WTC11 (cell line): ENCODE results near the gene PSMB11. TPM values are rescaled to one million over a fixed set of nuclear protein-coding genes. Genes with fewer than 3 reads are reported as not detected.

Source experiments
- ATAC-seq: fragments of 200-7000 bp; cut with Tn5 transposase; 2 replicates; pipeline ENCODE4 v1.10.0; 2021; ENCODE audit warnings: mild to moderate bottlenecking, moderate library complexity
- CTCF ChIA-PET: fragments of 300-600 bp; sonication (Branson Sonifier 250); formaldehyde crosslinking; loops from one replicate; lab custom pipeline; 2021; ENCODE audit warnings: antibody characterized with exemption; lab: Charles Lee
- POLR2A ChIA-PET: fragments of 350-600 bp; sonication (Branson Sonifier 250); formaldehyde crosslinking; loops from one replicate; lab custom pipeline; 2021; ENCODE audit warnings: antibody characterized with exemption; lab: Charles Lee
- DNase-seq: peaks from one replicate; pipeline ENCODE4 v3.0.0; 2021; ENCODE audit warnings: low spot score
- H3K27ac Mint-ChIP-seq: 2 replicates; pipeline ENCODE4 v1.8.0; 2021; ENCODE audit warnings: mixed read lengths
- H3K27me3 Mint-ChIP-seq: 2 replicates; pipeline ENCODE4 v1.8.0; 2021; ENCODE audit warnings: low read depth, mild to moderate bottlenecking, moderate library complexity, mixed read lengths
- H3K36me3 Mint-ChIP-seq: 2 replicates; pipeline ENCODE4 v1.8.0; 2021; ENCODE audit warnings: mixed read lengths
- H3K4me1 Mint-ChIP-seq: 2 replicates; pipeline ENCODE4 v1.8.0; 2022; ENCODE audit warnings: mixed read lengths
- H3K4me3 Mint-ChIP-seq: 2 replicates; pipeline ENCODE4 v1.8.0; 2021; ENCODE audit warnings: mild to moderate bottlenecking, moderate library complexity, mixed read lengths
- H3K9me3 Mint-ChIP-seq: 2 replicates; pipeline ENCODE4 v1.8.0; 2021; ENCODE audit warnings: mixed read lengths
- AFF4 ChIP-seq: sonication (generic); formaldehyde crosslinking; IDR thresholded peaks from 2 replicates; pipeline ENCODE4 v1.8.1; 2023; ENCODE audit warnings: mild to moderate bottlenecking, missing genetic modification reagents, borderline replicate concordance
- AR ChIP-seq: fragments of 250-450 bp; sonication (Bioruptor Pico); IDR thresholded peaks from 2 replicates; pipeline ENCODE4 v1.9.0; 2021; ENCODE audit warnings: mild to moderate bottlenecking
- ATF1 ChIP-seq: sonication (generic); formaldehyde crosslinking; IDR thresholded peaks from 2 replicates; pipeline ENCODE4 v1.8.1; 2023; ENCODE audit warnings: mild to moderate bottlenecking, moderate library complexity, missing genetic modification reagents
- EMX1 ChIP-seq: fragments of 250-450 bp; sonication (Bioruptor Pico); IDR thresholded peaks from 2 replicates; pipeline ENCODE4 v1.8.0; 2021; ENCODE audit warnings: mild to moderate bottlenecking
- ERG ChIP-seq: fragments of 250-450 bp; sonication (Bioruptor Pico); IDR thresholded peaks from 2 replicates; pipeline ENCODE4 v1.8.0; 2021; ENCODE audit warnings: mild to moderate bottlenecking
- FOXP1 ChIP-seq: sonication (generic); formaldehyde crosslinking; IDR thresholded peaks from 2 replicates; pipeline ENCODE4 v1.8.0; 2022; ENCODE audit warnings: missing genetic modification reagents, mild to moderate bottlenecking, moderate library complexity, borderline replicate concordance
- JUN ChIP-seq: sonication (generic); formaldehyde crosslinking; IDR thresholded peaks from 2 replicates; pipeline ENCODE4 v1.8.0; 2023; ENCODE audit warnings: mild to moderate bottlenecking, missing genetic modification reagents
- KAT7 ChIP-seq: sonication (generic); formaldehyde crosslinking; IDR thresholded peaks from 2 replicates; pipeline ENCODE4 v1.8.1; 2023; ENCODE audit warnings: missing genetic modification reagents, mild to moderate bottlenecking, borderline replicate concordance
- NR2C2 ChIP-seq: sonication (generic); formaldehyde crosslinking; IDR thresholded peaks from 2 replicates; pipeline ENCODE4 v1.8.0; 2022; ENCODE audit warnings: mild to moderate bottlenecking, missing genetic modification reagents
- PREB ChIP-seq: sonication (generic); formaldehyde crosslinking; IDR thresholded peaks from 2 replicates; pipeline ENCODE4 v1.8.1; 2022; ENCODE audit warnings: mild to moderate bottlenecking, missing genetic modification reagents, moderate library complexity, borderline replicate concordance
- RELA ChIP-seq: sonication (generic); formaldehyde crosslinking; IDR thresholded peaks from 2 replicates; pipeline ENCODE4 v1.8.1; 2022; ENCODE audit warnings: missing genetic modification reagents, mild to moderate bottlenecking, borderline replicate concordance
- SMAD4 ChIP-seq: sonication (generic); formaldehyde crosslinking; IDR thresholded peaks from 2 replicates; pipeline ENCODE4 v1.8.0; 2022; ENCODE audit warnings: mild to moderate bottlenecking, missing genetic modification reagents
- SOX15 ChIP-seq: fragments of 250-450 bp; sonication (Bioruptor Pico); IDR thresholded peaks from 2 replicates; pipeline ENCODE4 v1.9.0; 2021; ENCODE audit warnings: mild to moderate bottlenecking
- TP53 ChIP-seq: sonication (generic); formaldehyde crosslinking; IDR thresholded peaks from 2 replicates; pipeline ENCODE4 v1.8.1; 2023; ENCODE audit warnings: mild to moderate bottlenecking, missing genetic modification reagents
- ZMAT4 ChIP-seq: fragments of 250-450 bp; sonication (Bioruptor Pico); IDR thresholded peaks from 2 replicates; pipeline ENCODE4 v1.9.0; 2021; ENCODE audit warnings: mild to moderate bottlenecking
- ZNF423 ChIP-seq: fragments of 250-450 bp; sonication (Bioruptor Pico); IDR thresholded peaks from 2 replicates; pipeline ENCODE4 v2.1.2; 2022; ENCODE audit warnings: mild to moderate bottlenecking, moderate library complexity
- total RNA-seq: library from RNA; stranded (reverse); gene quantifications from 3 replicates; pipeline ENCODE4 v1.2.3, GENCODE V29; 2021

PSMB11 gene
- total RNA-seq, 1 experiment from 2014 or later, result not detected

- peaks cover 9% of the 10 kb centered on the region; the same call in 1 of the 2 replicates for H3K4me1 Mint-ChIP-seq
- 0 out of 2 replicates have a peak overlapping the region, but pooled peaks have one; percentile 3 for H3K27ac Mint-ChIP-seq
- CTCF ChIA-PET, result interaction anchor here (1.0 to 4.0 kb wide), 4 partner anchors 12 to 59 kb away, joined by 4 to 25 read pairs (median 10); no protein-coding TSS in a partner anchor
- POLR2A ChIA-PET, result no interaction called here
- peaks cover 3% of the 10 kb centered on the region for H3K36me3 Mint-ChIP-seq
- no peak overlapping the region for H3K4me3 Mint-ChIP-seq
- no peak for TF ChIP-seq FOXP1 (CRISPR knock-in tag)
- 0 out of 2 replicates have a peak, but pooled peaks have one; percentile 34 for TF ChIP-seq PREB (CRISPR knock-in tag)
- H3K9me3 Mint-ChIP-seq, result no peaks in the 10 kb centered on the region
- H3K27me3 Mint-ChIP-seq, result no peaks in the 10 kb centered on the region
- no peak for DNase-seq
- ATAC-seq, result no peak
Observed at GRCh38 chr14:23045419-23046357, 3.7 kb downstream of the PSMB11 start.

DNA sequence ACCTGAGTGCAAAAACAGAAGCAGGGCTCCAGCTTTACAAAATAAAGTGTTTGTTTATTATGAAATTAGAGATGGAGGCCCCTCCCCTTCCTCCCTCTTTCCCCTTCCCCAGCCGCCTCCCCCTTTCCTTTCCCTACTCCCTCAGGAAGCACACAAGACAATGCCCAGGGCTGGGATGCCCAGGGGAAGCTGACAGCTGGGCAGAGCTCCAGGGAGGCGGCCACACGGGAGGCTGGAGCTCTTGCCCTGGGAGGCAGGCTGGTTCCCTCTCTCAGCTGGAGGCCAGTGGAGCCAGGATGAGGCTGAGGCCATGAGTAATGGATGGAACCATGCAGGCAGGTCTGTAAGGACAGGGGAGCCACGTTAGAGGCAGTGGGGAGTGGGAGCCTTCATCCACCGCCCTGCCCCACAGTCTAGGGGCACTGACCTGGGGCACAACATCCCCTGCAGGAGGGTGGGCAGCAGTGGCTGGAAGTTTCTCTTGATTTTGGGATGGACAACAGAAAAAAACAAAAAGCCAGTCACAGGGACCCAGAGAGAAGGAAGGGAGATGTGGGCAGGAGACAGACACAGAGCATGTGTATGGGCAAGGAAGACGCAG lies 5.1 kb downstream of the PSMB11 start:
- ChIA-PET CTCF (interaction anchor here (1.0 to 4.0 kb wide), 3 partner anchors 22 to 61 kb away, joined by 5 to 25 read pairs (median 15); no protein-coding TSS in a partner anchor), POLR2A (interaction anchor here (0.7 kb wide), 2 partner anchors 52 to 81 kb away, joined by 3 to 4 read pairs; no protein-coding TSS in a partner anchor)
- Mint-ChIP-seq H3K27ac (peak overlapping the region; percentile 24; the same call in 1 of the 2 replicates), H3K36me3 (peaks cover 3% of the 10 kb centered on the region), H3K4me1 (peaks cover 9% of the 10 kb centered on the region; the same call in 1 of the 2 replicates), H3K4me3 (no peak overlapping the region), H3K27me3 (no peaks in the 10 kb centered on the region), H3K9me3 (no peaks in the 10 kb centered on the region)
- no peak for ATAC-seq
- no peak for DNase-seq
- TF ChIP-seq ZNF423 (CRISPR knock-in tag), result 0 out of 2 replicates have a peak, but pooled peaks have one; percentile 9
- TF ChIP-seq AR (CRISPR knock-in tag), result no peak

- Mint-ChIP-seq H3K4me1 (peaks cover 14% of the 10 kb centered on the region), H3K27ac (peak overlapping the region; percentile 24; the same call in 1 of the 2 replicates), H3K27me3 (no peaks in the 10 kb centered on the region), H3K4me3 (no peak overlapping the region), H3K36me3 (peaks cover 6% of the 10 kb centered on the region), H3K9me3 (no peaks in the 10 kb centered on the region)
- POLR2A ChIA-PET, result interaction anchor here (0.5 kb wide), 1 partner anchor 243 kb away, joined by 3 read pairs; no protein-coding TSS in a partner anchor
- DNase-seq (no peak), ATAC-seq (no peak)
- CTCF ChIA-PET, result interaction anchor here (0.6 to 4.0 kb wide), 3 partner anchors 52 to 62 kb away, joined by 3 to 25 read pairs (median 15); no protein-coding TSS in a partner anchor
- TF ChIP-seq SMAD4 (CRISPR knock-in tag) (no peak), ERG (CRISPR knock-in tag) (no peak), TP53 (CRISPR knock-in tag) (no peak), KAT7 (no peak), NR2C2 (CRISPR knock-in tag) (no peak), ATF1 (no peak), RELA (CRISPR knock-in tag) (no peak), FOXP1 (CRISPR knock-in tag) (no peak), EMX1 (CRISPR knock-in tag) (no peak), ZMAT4 (CRISPR knock-in tag) (no peak), AFF4 (no peak), JUN (no peak), SOX15 (CRISPR knock-in tag) (no peak)
Observed at GRCh38 chr14:23047751-23048693, 6.0 kb downstream of the PSMB11 start.
